Stimulated activated CD8-positive, alpha-beta memory T cell treated with anti-CD3 and anti-CD28 coated beads, Interleukin-15, amount 100 ng/mL, for 1 hour (primary cell): ENCODE measurements around the gene TEX2.
"Not testable (repeated sequence)": the region's sequence is repeated elsewhere in the genome, so short reads cannot be mapped to it uniquely, and the experiment has no call there.

Experiments
- DNase-seq: peaks from one replicate; pipeline ENCODE4 v3.0.0-alpha.2; 2020; ENCODE audit warnings: low read depth

The TEX2 gene

DNA sequence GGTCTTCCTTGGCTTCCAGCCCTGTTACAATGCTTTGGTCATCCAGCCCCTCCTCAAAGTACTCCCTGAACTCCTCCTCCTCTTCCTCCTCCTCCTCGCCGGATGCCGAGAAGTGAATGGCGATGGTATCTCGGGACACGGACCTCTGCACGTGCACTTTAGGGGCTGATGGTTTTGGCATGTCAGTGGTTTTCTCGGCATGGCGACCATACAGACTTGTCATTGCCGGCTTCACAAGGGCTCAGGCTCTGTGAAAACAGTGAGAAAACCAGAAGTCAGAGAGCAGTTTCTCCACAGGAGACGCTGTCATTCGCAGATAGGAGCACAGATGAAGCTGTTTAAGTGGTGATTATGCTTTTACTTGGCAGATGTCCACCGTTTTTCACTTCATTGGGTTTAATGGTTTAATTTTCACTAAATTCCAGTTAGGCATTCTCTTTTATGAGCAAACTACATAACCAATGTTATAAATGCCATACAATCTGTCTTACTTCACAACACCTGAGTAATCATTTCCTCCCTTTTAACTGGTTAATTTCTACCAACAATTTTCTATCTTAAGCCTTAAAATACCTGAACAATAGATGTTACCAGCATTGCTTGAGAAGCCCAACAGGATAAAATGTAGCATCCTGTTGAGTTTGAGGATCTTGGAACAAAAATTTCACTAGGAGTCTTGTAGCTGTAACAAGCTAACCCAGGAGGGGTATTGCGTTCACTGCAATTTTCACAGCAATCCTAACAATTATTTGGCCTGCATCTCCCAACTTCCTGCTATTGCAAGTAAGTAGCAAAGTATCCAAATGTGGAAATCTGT is 48.9 kb downstream of the TEX2 start:
- DNase-seq: no peak

DNA sequence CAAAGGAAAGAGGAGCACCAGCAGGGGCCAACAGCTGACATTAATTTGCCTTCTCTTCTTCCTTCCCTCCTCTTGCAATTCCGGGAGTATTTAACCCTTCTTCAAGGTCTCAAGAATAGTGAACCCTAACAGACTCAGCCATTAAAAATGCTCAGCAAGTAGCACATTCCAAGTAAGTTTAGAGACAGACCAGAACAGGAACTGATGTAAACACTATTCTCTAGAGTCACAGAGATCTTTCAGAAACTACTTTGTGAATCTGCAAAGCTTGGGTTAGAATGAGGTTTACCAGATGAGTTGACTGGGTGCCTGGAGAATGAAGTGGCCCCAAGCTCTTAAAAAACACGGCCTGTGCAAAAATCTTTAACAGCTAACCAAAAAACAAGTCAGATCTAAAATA is 50.9 kb downstream of the TEX2 start:
- DNase-seq: no peak

DNA sequence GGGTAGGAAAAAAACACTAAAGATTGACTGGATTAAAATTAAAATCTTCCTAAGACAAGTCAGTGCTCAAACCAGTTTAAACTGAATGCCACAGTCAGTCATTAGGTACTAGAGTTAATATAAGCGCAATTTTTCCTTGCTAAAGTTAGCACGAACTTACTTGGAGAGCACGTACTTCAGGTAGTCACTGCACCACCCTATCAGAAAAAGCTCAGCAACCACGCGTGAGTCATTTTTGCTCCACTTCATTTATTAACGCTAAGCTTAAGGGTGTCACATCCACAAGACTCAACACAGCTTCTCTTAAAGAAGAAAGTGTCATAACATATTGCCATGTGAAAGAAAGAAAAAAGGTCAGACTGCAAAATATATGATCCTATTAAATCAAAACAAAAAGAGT is 53.1 kb downstream of the TEX2 start:
- DNase-seq: no peak

DNA sequence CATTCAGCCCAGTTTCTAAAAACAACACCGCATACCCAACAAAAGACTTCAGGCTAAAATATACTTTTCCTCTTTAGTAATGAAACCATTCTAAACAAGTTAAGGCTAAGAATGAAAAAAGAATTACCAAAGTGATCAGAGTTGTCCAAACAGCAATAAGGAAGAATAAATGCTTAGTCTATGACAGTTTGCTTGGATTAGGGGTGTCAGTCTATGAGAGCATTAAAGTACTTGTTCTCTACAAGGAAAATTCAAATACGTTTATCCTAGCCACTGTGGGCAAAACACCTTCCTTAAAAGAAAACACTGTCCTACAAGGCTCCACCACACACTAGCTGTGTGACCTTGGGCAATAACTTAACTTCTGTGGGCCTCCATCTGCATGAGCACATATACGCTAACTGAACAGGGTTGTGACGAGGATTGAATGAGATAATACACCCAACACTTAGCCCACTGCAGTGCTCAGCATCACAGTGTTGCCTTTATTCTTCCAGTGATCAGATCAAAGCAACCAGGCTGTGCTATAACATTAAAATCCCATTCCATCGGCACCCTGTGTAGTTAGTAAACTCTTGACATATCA is 53.6 kb downstream of the TEX2 start:
- DNase-seq: no peak

DNA sequence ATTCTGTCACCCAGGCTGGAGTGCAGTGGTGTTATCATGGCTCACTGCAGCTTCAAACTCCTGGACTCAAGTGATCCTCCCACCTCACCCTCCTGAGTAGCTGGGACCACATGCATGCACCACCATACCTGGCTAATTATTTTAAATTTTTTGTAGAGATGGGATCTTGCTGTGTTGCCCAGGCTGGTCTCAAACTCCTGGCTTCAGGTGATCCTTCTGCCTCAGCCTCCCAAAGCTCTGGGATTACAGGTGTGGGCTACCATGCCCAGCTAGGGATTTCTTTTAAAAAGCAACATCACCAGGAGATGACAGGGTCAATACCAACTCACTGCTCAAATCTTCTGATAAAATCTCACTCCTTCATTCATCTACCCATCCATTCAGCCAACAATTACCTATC is 54.4 kb downstream of the TEX2 start:
- not testable (repeated sequence) for DNase-seq

DNA sequence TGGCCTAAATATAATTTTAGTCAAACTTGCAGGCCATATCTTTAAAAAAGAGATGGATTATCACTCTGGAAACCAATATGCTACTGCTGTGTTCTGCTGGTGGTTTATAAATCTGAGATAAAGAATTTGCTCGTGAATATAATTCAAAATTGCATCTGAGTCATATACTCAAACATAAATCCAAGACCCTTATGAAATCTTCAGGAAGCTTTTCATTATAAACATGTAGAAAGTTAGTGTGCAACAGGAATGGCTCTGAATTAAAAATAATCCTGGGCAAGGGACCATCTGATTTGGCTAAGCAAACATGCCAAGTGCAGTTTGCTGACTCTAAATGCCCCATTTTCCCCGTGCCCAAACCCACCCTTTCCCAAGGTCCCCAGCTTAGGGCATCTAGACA is 57.3 kb downstream of the TEX2 start:
- no peak for DNase-seq

DNA sequence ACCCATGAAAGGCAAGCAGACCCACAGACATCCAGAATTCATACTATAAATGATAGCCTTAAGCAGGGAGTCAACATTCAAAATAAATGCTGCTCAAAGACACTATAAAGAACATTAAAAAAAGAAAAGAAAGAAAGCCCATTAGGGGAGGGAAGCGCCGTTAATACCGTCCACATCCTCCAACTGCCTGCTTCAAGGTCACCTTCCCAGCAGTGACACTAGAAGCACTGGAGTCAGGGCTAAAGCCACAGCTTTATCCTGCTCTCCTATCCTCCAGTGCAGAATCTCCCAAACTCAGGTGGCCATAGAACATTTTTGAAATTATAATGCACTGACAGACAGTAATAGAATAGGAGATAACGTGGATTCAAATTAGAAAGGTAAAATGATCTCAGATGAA is 59.4 kb downstream of the TEX2 start:
- DNase-seq: no peak

DNA sequence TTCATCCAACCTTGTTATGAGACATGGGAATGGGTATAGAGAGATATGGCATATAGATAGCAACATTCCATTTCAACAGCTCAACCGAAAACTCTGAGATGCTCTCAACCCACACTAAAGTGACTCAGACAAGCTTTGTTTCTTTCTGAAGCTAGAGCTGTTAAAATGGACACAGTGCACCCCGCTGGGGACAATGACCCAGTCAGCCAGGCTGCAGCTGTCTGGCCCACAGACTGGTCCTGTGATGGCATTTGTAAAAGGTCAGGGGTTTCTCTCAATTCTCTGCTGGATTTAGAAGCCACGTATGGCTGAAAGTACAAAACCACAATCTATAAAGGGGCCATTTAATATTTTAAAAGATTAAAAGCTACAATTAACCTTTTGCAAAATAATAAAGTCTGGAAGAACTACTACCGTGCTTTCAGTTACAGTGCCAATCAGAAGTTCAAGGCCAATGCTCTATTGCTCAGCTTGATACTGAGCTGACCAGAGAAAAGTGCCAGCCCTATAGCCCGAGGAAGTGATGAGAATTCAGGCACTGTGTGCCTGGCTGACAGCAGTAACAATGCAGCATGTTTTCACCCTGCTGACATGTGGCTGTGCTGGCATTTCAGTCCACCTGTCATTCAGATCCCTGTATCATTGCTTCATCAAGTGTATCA is 60.2 kb downstream of the TEX2 start:
- DNase-seq: no peak

DNA sequence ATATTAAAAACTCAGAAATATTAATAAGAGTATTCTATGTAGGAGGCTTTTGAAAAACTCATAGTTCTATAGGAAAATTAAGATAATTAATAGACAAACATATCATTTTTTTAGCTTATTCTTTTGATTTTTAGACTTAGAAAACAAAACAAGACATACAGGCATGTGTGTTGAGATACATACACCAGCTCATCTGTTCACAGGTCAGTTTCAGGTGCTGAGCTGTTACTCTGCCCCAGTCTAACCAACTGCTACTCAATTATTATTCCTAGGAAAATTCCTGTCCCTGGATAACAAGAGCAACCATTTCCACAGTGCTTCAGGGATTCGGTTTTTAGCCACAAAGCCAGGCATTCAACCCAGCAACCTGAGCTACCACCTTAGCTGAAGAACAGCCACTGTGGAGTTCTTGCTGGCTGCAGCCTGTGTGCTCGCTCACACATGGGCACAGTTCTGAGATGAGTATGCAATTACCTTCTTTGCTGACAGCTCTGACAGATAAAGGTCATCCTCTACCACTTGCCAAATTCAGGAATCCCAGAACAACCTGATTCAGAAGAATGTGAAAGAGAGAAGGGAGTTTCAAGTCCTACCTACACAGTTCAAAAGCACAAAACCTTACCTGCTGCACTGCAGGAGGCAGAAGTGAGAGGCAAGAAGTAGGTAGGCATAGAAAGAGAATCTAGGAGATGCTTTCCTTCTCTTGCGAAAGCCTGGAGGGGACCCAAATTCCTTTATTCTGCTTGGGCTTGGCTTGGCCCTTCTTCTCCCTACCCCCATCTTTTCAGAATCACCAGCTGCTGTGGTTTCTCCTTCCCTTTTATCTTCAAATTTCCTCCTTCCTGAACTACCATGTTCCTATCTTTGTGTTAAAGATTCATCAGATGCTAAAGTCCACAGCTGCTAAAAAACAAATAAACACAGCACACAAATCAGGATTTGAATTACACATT is 62.7 kb downstream of the TEX2 start:
- DNase-seq: no peak

DNA sequence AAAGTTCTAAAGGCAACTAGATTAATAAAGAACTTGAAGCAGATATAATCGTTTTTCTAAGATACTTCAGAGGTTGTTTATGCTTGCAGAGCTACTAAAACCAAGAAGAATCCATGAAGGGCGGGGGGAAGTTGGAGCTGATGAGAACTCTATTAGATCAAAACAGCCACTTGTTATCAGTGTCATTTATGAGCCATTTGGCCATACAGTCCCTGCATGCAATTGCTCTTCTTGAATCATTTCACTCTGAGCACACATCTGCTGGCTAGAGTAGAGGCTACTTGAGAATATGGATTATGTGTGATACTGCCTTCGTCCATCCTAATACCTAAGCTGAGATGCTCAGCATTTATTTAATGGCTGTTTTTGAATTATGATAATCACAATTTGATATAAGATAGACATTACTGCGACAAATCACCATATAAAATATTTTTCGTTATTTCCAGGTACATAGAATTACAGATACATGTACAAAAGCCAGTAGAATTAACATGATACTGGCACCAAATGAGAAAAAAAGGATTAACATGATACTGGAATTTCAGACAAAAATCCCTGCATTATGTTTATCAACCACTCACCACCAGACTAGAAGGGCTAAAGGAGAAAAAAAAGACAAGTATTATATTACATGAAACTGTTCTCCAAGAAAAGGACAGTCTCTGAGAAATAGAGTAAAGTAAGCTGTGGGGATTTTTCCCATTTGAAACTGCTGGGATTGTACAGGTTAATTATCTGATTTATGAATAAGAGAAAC is 64.5 kb downstream of the TEX2 start:
- no peak for DNase-seq

DNA sequence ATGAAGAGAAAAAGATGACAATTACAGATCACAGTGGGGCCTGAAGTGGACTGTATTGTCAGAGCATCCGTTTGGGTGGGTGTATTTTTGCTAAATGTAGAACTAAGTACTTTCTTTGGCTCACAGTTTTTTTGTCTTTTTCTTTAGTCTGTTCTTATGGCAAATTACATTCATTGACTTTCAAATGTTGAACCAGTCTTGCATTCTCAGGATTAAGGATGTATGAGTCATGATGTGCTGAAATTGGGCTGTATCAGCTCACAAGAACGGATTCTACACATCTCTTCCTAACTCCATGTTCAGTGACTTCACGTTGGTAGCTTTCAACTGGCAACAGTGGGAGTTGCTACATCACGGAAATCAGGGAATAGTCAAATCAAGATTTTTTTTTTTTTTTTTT is 66.5 kb downstream of the TEX2 start:
- no peak for DNase-seq

DNA sequence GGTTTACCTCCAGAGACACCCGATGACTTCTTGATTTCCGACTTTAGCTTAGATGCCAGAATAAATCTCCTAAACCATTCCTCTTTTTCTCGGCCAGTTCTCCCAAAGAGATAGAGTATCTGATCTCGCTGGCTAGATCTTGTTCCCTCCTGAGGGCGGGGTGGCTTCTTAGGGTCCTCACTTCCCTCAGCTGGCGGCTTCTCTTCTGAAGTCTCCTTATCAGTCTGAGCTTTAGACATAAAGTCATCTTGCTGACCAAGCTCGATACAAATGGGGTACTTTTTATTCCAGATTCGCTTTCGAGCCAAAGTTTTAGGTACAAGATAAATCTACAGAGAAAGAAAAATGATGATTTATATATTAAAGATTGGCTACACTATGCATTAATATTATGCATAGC is 69.5 kb downstream of the TEX2 start:
- DNase-seq: no peak

DNA sequence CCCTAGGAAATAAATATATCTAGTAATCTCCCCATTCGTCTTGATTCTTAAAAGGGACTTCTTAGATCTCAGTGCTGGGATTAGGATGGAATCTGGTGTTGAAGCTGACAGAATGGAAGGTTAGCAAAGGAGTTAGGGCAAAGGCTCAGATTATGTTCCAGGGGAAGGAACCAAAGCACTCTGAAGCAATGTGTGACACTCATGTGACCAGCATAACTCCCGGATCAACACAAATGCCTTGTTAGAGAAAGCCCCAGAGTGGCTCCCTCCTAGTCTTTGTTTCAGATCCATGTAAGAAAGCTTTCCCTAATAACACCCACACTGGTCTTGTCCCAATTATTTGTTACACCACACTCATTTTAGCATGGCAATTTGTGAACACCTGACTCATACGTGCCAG is 70.5 kb downstream of the TEX2 start:
- no peak for DNase-seq

DNA sequence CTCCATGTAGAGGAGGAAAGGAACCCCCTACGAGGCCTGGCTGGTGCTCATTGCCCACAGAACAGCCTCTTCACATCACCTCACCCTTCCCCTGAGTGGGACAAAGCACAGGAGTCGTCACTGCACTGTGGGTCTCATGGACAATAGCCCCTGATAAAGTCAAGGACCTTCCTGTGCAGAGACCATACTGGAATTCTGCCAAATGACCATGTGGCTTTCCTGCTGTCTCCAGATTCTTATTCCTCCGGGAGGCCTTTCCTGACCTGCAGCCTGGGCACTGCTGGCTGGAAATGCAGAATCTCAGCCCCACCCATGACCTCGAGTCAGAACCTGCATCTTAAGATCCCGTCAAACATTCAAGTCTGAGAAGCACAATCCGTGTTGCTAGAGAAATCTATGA is 72.6 kb downstream of the TEX2 start:
- DNase-seq: no peak

DNA sequence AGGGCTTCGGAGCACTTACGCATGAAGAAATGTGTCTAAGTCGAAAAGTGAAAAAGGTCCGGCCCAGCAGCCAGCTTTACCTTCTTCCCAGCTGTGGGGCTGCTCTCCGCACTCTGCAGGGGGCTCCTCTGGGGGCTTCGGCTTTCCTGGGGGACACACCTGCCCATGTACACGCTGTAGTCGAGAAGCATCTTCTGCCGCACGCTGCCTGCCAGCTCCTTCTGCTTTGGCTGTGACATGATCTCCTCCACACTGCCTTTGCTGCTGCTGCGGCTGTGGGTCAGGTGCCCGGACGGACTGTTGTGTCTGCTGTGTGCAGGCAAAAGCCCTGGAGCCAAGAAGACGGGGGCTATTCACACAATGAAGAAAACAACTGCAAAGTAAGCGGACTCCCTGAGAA is 75.0 kb downstream of the TEX2 start:
- DNase-seq: no peak

DNA sequence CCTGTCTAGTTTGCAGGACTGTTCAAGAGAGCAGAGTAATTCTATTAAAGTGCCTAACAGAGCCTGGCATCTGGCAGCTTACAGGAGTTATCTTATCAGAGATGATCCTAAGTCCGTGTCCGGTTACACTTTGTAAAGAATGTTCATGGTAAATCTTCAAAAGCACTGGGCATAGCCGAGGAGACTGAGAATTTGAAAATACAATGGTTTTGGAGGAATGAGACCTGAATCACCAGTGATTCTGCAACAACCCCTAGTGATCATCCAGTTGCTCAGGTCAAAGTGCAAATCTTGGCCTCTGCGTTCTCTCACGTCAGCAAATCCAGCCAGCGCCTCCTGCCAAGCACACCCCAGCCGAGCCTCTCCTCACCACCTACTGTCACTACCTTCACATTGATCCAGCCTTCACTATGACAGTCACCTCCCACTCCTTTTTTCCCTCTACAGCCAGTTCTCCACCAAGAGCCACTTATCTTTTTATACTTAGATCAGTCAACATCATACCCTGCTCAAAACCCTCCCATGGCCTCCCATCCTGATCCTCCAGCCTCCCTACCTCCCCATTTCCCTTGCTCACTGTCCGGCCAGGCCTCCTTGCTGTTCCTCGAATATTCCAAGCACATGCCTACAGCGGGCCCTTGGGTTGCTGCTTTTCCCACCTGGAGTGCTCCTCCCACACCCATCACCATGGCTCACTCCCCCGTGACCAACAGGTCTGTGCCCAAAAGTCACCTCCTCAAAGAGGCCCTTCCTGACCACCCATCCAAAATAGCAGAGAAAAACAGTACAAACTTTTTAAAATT is 75.8 kb downstream of the TEX2 start:
- DNase-seq: no peak

DNA sequence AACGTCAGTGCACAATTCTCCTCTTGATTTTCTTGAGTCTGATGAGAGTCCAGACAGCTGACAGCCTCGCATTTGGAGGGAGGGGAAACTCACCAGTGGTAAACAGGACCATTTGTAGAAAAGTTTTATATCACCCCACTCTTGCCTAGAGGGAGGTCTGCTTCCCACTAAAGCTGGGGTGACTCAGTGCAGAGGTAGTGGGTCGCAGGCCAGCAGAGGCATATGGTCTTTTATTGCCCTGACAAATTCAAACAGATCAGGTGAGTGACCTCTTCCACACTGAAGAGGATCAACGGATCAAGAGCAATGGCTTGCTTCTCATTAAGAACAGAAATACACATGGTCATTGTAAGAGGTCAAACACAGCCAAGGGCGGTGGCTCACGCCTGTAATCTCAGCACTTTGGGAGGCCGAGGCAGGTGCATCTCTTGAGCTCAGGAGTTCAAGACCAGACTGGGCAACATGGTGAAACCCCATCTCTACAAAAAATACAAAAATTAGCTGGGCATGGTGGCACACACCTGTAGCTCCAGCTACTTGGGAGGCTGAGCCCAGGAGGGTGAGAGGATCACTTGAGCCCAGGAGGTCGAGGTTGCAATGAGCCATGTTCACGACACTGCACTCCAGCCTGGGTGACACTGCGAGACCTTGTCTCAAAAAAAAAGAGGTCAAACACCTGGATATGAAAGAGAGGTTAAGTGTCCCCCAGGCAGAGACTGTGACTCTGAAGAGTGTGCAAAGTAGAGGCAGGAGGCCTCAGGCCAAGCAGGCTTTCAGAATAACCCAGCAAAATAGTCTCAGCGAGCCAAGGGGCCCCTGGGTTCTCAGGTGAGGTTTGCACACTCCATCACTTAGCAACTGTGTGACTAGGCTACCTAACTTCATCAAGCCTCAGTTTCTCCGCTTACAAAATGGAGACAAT is 76.6 kb downstream of the TEX2 start:
- no peak for DNase-seq

DNA sequence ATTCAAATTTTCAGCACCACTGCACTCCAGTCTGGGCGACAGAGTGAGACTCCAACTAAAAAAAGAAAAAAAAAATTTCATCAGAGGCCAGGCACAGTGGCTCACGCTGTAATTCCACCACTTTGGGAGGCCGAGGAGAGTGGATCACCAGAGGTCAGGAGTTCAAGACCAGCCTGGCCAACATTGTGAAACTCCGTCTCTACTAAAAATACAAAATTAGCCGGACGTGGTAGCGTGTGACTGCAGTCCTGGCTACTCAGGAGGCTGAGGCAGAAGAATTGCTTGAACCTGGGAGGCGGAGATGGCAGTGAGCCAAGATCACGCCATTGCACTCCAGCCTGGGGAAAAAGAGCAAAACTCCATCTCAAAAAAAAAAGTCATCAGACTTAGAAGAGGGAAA is 77.5 kb downstream of the TEX2 start:
- DNase-seq: not testable (repeated sequence)

DNA sequence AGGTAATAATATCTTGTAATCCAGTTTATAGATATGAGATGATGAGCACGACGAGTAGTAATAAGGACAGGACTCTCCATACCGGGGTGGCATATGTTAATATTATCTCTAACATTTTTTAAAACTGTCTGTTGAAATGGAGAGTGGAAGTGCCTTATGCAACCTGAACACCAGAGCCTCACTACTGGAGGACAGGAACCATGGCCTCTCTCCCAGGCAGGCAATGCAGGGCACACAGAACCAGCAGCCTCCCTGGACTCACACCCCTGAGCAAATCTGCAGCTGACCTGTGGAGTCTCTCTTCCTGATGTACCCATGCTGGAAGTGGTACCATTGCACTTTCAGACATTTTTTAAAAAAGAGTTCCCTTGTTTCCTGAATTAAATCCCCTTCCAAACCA is 78.0 kb downstream of the TEX2 start:
- DNase-seq: no peak

DNA sequence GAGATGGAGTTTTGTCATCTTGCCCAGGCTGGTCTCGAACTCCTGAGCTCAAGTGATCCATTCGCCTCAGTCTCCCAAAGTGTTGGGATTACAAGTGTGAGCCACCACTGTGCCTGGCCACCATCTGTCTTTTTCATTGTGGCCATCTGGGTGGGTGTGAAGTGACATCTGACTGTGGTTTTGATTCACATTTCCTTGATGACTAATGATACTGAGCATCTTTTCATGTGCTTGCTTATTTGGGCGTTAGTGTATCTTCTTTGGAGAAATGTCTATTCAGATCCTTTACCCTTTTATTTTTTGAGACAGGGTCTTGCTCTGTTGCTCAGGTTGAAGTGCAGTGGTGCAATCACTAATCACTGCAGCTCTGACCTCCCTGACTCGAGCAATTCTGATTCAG is 79.2 kb downstream of the TEX2 start:
- DNase-seq: no peak
